ENCODE results near the gene NBAS. TPM values are rescaled to one million over a fixed set of nuclear protein-coding genes. Genes with fewer than 3 reads are reported as not detected.

The NBAS gene
- total and polyA plus RNA-seq, 9 of the 15 experiments (the other 6 are each of a cell fraction or from before 2014, with no cell fraction given) = 15.3 to 94.4 (median 69.9) TPM

- TF ChIP-seq ETS1 (conservative IDR thresholded peaks at IDR 0.05; ENCODE audit: control insufficient read depth, low read depth, low read length) (0 out of 2 replicates have a peak, but pooled peaks have one; percentile 28), EP300 (IDR thresholded peaks at IDR 0.05; ENCODE audit: low read length) (peak; percentile 60), ZNF644 (tag; IDR thresholded peaks at IDR 0.05; ENCODE audit: low read depth) (no peak), TRIM28 (IDR thresholded peaks at IDR 0.05) (no peak), CHD1 (IDR thresholded peaks at IDR 0.05; ENCODE audit: low read length) (no peak), SRSF1 (IDR thresholded peaks at IDR 0.05; ENCODE audit: low read depth, low read length) (no peak), ESRRA (IDR thresholded peaks at IDR 0.05; ENCODE audit: borderline replicate concordance, low read depth) (no peak), YY1 (IDR thresholded peaks at IDR 0.05; ENCODE audit: borderline replicate concordance in 1 of 3, control insufficient read depth in 1 of 3, extremely low read depth in 1 of 3, insufficient read depth in 3 of 3, insufficient read length in 1 of 3, insufficient replicate concordance in 2 of 3, low read depth in 1 of 3, low read length in 2 of 3) (peak; percentile 72 to 99 (median 92)), ZC3H4 (CRISPR knock-in tag; IDR thresholded peaks at IDR 0.05; ENCODE audit: borderline replicate concordance) (peak; percentile 79; the same call in 1 of the 2 replicates), FOXO4 (CRISPR knock-in tag; IDR thresholded peaks at IDR 0.05) (no peak), KAT2B (IDR thresholded peaks at IDR 0.05; ENCODE audit: low read depth, low read length) (no peak), THAP12 (CRISPR knock-in tag; IDR thresholded peaks at IDR 0.05) (no peak), ATF4 (CRISPR knock-in tag; IDR thresholded peaks at IDR 0.05) (no peak), SMARCA5 (IDR thresholded peaks at IDR 0.05) (no peak), ZNF511 (CRISPR knock-in tag; IDR thresholded peaks at IDR 0.05) (no peak), CREB3 (tag; conservative IDR thresholded peaks at IDR 0.05; ENCODE audit: low read depth) (no peak), TFE3 (CRISPR knock-in tag; IDR thresholded peaks at IDR 0.05) (no peak)
Observed at GRCh38 chr2:15560988-15561573, at the start of gene NBAS (continued).

All from K562 (cell line).